GM12878 (cell line): ENCODE data around the gene DXO.

Experiments used
- CREM ChIP-seq: IDR thresholded peaks from 2 replicates; pipeline ENCODE4 v1.6.1; 2014; ENCODE audit warnings: antibody characterized with exemption, low read depth
- CTCF ChIP-seq, 3 experiments: IDR thresholded peaks in 2 of 3; conservative IDR thresholded peaks in 1 of 3; 2 replicates each; pipeline ENCODE4 v1.5.1; 2011; ENCODE audit warnings: low read depth in 3 of 3, low read length in 3 of 3, mild to moderate bottlenecking in 3 of 3, control low read depth in 2 of 3, moderate library complexity in 2 of 3, inconsistent platforms in 1 of 3, mixed read lengths in 1 of 3; ENCODE audit not compliant: control insufficient read depth in 2 of 3, insufficient read depth in 1 of 3; ENCODE audit errors: extremely low read depth in 1 of 3
- E2F4 ChIP-seq: IDR thresholded peaks from 2 replicates; pipeline ENCODE4 v1.6.1; 2012; ENCODE audit warnings: low read depth, low read length, improper control_type of control experiment
- ELK1 ChIP-seq: IDR thresholded peaks from 2 replicates; pipeline ENCODE4 v1.6.1; 2012; ENCODE audit warnings: low read depth, low read length, improper control_type of control experiment
- GATAD2B ChIP-seq: fragments of 450-650 bp; conservative IDR thresholded peaks from 2 replicates; pipeline ENCODE4 v1.6.1; 2017; ENCODE audit warnings: low read depth, mild to moderate bottlenecking, moderate library complexity
- MYB ChIP-seq: fragments of 150-350 bp; IDR thresholded peaks from 2 replicates; pipeline ENCODE4 v1.6.1; 2014; ENCODE audit warnings: mild to moderate bottlenecking, low read depth, low read length, borderline replicate concordance
- NR2F1 ChIP-seq: fragments of 450-650 bp; conservative IDR thresholded peaks from 2 replicates; pipeline ENCODE4 v1.6.1; 2017; ENCODE audit warnings: mild to moderate bottlenecking
- PKNOX1 ChIP-seq: fragments of 450-650 bp; IDR thresholded peaks from 2 replicates; pipeline ENCODE4 v1.6.1; 2016; ENCODE audit warnings: mild to moderate bottlenecking
- POLR2A ChIP-seq: IDR thresholded peaks from 2 replicates; pipeline ENCODE4 v1.6.1; 2011; ENCODE audit warnings: low read depth, mild to moderate bottlenecking, low read length
- POLR2AphosphoS5 ChIP-seq: IDR thresholded peaks from 2 replicates; pipeline ENCODE4 v1.6.1; 2011; ENCODE audit warnings: mild to moderate bottlenecking, low read length, inconsistent platforms
- RAD21 ChIP-seq: IDR thresholded peaks from 2 replicates; pipeline ENCODE4 v1.6.1; 2011; ENCODE audit warnings: mild to moderate bottlenecking, low read depth, low read length, moderate library complexity; ENCODE audit not compliant: insufficient read depth
- SMC3 ChIP-seq: IDR thresholded peaks from 2 replicates; pipeline ENCODE4 v1.6.1; 2011; ENCODE audit warnings: low read length, improper control_type of control experiment, borderline replicate concordance
- SPI1 ChIP-seq: IDR thresholded peaks from 2 replicates; pipeline ENCODE4 v1.6.1; 2011; ENCODE audit warnings: low read depth, mild to moderate bottlenecking, low read length, moderate library complexity, borderline replicate concordance; ENCODE audit not compliant: insufficient read depth
- ZBTB33 ChIP-seq: fragments of 450-650 bp; IDR thresholded peaks from 2 replicates; pipeline ENCODE4 v1.6.1; 2017; ENCODE audit warnings: mild to moderate bottlenecking

- peak; percentile 67 for TF ChIP-seq POLR2AphosphoS5
- no peak; the same call in 1 of the 2 replicates for TF ChIP-seq POLR2A
- no peak for TF ChIP-seq MYB
- no peak for TF ChIP-seq RAD21
- TF ChIP-seq CTCF (IDR thresholded peaks at IDR 0.05 in 2 of 3, conservative IDR thresholded peaks at IDR 0.05 in 1 of 3; ENCODE audit: control insufficient read depth in 2 of 3, extremely low read depth in 1 of 3, insufficient read depth in 1 of 3, low read depth in 3 of 3, low read length in 3 of 3): no peak
- no peak for TF ChIP-seq GATAD2B
- TF ChIP-seq NR2F1: no peak
- no peak for TF ChIP-seq ELK1
- TF ChIP-seq SMC3: no peak
- TF ChIP-seq ZBTB33: 0 out of 2 replicates have a peak, but pooled peaks have one; percentile 9
- no peak for TF ChIP-seq PKNOX1
- TF ChIP-seq CREM: no peak
- TF ChIP-seq SPI1: no peak
- TF ChIP-seq E2F4: no peak
Measured at GRCh38 chr6:31971279-31971992, 502 bp downstream of the DXO start.
